SK-N-SH (cell line): ENCODE data around the gene IRF2BP2.

Experiments
- CHD2 ChIP-seq: fragments of 150-350 bp; IDR thresholded peaks from 2 replicates; pipeline ENCODE4 v1.6.1; 2018; ENCODE audit warnings: low read length; ENCODE audit not compliant: partially characterized antibody
- CTCF ChIP-seq: fragments of 200-600 bp; sonication (generic); IDR thresholded peaks from 2 replicates; pipeline ENCODE4 v1.6.1; 2017; ENCODE audit warnings: antibody characterized with exemption, mild to moderate bottlenecking, moderate library complexity
- EZH2phosphoT487 ChIP-seq: fragments of 200-600 bp; sonication (generic); IDR thresholded peaks from 2 replicates; pipeline ENCODE4 v1.6.1; 2017; ENCODE audit warnings: low read depth, mixed run types, mild to moderate bottlenecking, antibody characterized with exemption, moderate library complexity, borderline replicate concordance
- GABPA ChIP-seq: IDR thresholded peaks from 2 replicates; pipeline ENCODE4 v1.4.0; 2012; ENCODE audit warnings: low read depth, mild to moderate bottlenecking
- IRF3 ChIP-seq: fragments of 150-350 bp; IDR thresholded peaks from 2 replicates; pipeline ENCODE4 v1.6.1; 2016; ENCODE audit warnings: mild to moderate bottlenecking, low read depth, low read length
- MAX ChIP-seq: IDR thresholded peaks from 2 replicates; pipeline ENCODE4 v1.4.0; 2012; ENCODE audit warnings: low read depth
- MXI1 ChIP-seq: IDR thresholded peaks from 2 replicates; pipeline ENCODE4 v1.6.1; 2012; ENCODE audit warnings: mild to moderate bottlenecking, low read depth, low read length, improper control_type of control experiment
- RAD21 ChIP-seq: IDR thresholded peaks from 2 replicates; pipeline ENCODE4 v1.6.1; 2012; ENCODE audit warnings: mild to moderate bottlenecking, low read length
- RCOR1 ChIP-seq: fragments of 150-350 bp; IDR thresholded peaks from 2 replicates; pipeline ENCODE4 v1.6.1; 2017; ENCODE audit warnings: antibody characterized with exemption, low read length
- REST ChIP-seq: IDR thresholded peaks from 2 replicates; pipeline ENCODE4 v1.6.1; 2012; ENCODE audit warnings: mild to moderate bottlenecking, low read depth, low read length, moderate library complexity
- SMC3 ChIP-seq: IDR thresholded peaks from 2 replicates; pipeline ENCODE4 v1.6.1; 2012; ENCODE audit warnings: low read depth, low read length, improper control_type of control experiment
- TEAD4 ChIP-seq: IDR thresholded peaks from 2 replicates; pipeline ENCODE4 v1.4.0; 2012; ENCODE audit warnings: mild to moderate bottlenecking, borderline replicate concordance; ENCODE audit not compliant: insufficient read depth

GRCh38 chr1:234582186-234582585 is 27.8 kb downstream of the IRF2BP2 start:
- no peak for TF ChIP-seq GABPA
- no peak for TF ChIP-seq CTCF
- TF ChIP-seq RCOR1: no peak
- no peak for TF ChIP-seq RAD21
- no peak for TF ChIP-seq CHD2
- TF ChIP-seq MAX: no peak
- TF ChIP-seq SMC3: no peak
- no peak for TF ChIP-seq REST
- no peak for TF ChIP-seq MXI1
- TF ChIP-seq TEAD4: no peak
- no peak for TF ChIP-seq EZH2phosphoT487
- TF ChIP-seq IRF3: no peak
